GM10266 (cell line): Measurements from ENCODE around the gene F11R.

ENCODE experiments used
- DNase-seq: peaks from one replicate; pipeline ENCODE4 v3.0.0; 2012; ENCODE audit errors: extremely low spot score
- CTCF ChIP-seq: IDR thresholded peaks from 2 replicates; pipeline ENCODE4 v1.5.1; 2012; ENCODE audit warnings: mild to moderate bottlenecking, low read depth; ENCODE audit not compliant: control insufficient read depth, insufficient read depth; ENCODE audit errors: missing control alignments

F11R gene

GRCh38 chr1:161047436-161048420 is 26.8 kb upstream of the F11R start:
- DNase-seq = no peak
- no peak for TF ChIP-seq CTCF

- no peak for TF ChIP-seq CTCF
- DNase-seq = peak; percentile 83
These were observed 25.8 kb upstream of the F11R start for GRCh38 chr1:161046605-161047228.

- no peak for TF ChIP-seq CTCF
- peak; percentile 91 for DNase-seq
These were observed 25.0 kb upstream of the F11R start, which contains the start of gene USF1 for GRCh38 chr1:161045736-161046604. USF1 (minus strand) TSS chr1:161045977; CDS start chr1:161043275, 2,702 bp downstream.

GRCh38 chr1:161044908-161045735 is 24.2 kb upstream of the F11R start:
- peak; percentile 79 for DNase-seq
- TF ChIP-seq CTCF = no peak

GRCh38 chr1:161044535-161044907 is 23.6 kb upstream of the F11R start:
- no peak for TF ChIP-seq CTCF
- DNase-seq = no peak

- TF ChIP-seq CTCF = no peak
- no peak for DNase-seq
These were observed 18.6 kb upstream of the F11R start for GRCh38 chr1:161039546-161039945.
